Measurements from ENCODE around the gene KCTD20.

- TF ChIP-seq YY1 (IDR thresholded peaks at IDR 0.05; ENCODE audit: insufficient read depth, insufficient read length) (no peak), ZNF274 (IDR thresholded peaks at IDR 0.05; ENCODE audit: low read depth, low read length) (no peak), SUZ12 (IDR thresholded peaks at IDR 0.05; ENCODE audit: extremely low read depth, insufficient read depth, insufficient read length) (no peak)
Observed at GRCh38 chr6:36506611-36507010, 63.8 kb downstream of the KCTD20 start.

All from NT2/D1 (cell line).